HepG2 (cell line): Measurements from ENCODE around the gene VRK2. TPM values are rescaled to one million over a fixed set of nuclear protein-coding genes. Genes with fewer than 3 reads are reported as not detected.
A peak's percentile ranks its signal among the peaks of the same experiment; 100 is the strongest.

Source experiments
- ADNP ChIP-seq: sonication (generic); formaldehyde crosslinking; IDR thresholded peaks from 2 replicates; pipeline ENCODE4 v1.4.0; 2020; ENCODE audit warnings: missing genetic modification reagents
- CREB1 ChIP-seq, 2 experiments: fragments of 450-650 bp in 1 of 2; IDR thresholded peaks; 2 replicates each; pipeline ENCODE4 v1.6.1; 2016 to 2017; ENCODE audit warnings: control low read depth in 1 of 2, mild to moderate bottlenecking in 1 of 2, missing compliant biosample characterization in 1 of 2, missing genetic modification characterization in 1 of 2
- ERF ChIP-seq: IDR thresholded peaks from 2 replicates; pipeline ENCODE4 v1.6.1; 2018; ENCODE audit warnings: missing biosample characterization, missing genetic modification reagents
- HIVEP1 ChIP-seq: sonication (generic); formaldehyde crosslinking; IDR thresholded peaks from 2 replicates; pipeline ENCODE4 v1.4.0; 2020; ENCODE audit warnings: mild to moderate bottlenecking, missing genetic modification reagents
- KLF15 ChIP-seq: sonication (generic); formaldehyde crosslinking; IDR thresholded peaks from 2 replicates; pipeline ENCODE4 v1.8.1; 2023; ENCODE audit warnings: borderline replicate concordance, mild to moderate bottlenecking, inconsistent platforms, missing genetic modification reagents, mixed read lengths
- MXD4 ChIP-seq: IDR thresholded peaks from 2 replicates; pipeline ENCODE4 v1.6.1; 2016; ENCODE audit warnings: mild to moderate bottlenecking, missing biosample characterization, missing genetic modification reagents
- RBM22 ChIP-seq: fragments of 200-400 bp; formaldehyde crosslinking; optimal IDR thresholded peaks from 2 replicates; pipeline ENCODE3; 2017; ENCODE audit warnings: mild to moderate bottlenecking, low read length, moderate library complexity
- RFXAP ChIP-seq: sonication (generic); formaldehyde crosslinking; IDR thresholded peaks from 2 replicates; pipeline ENCODE4 v1.4.0; 2020; ENCODE audit warnings: missing genetic modification reagents, borderline replicate concordance
- ZFP82 ChIP-seq: sonication (generic); formaldehyde crosslinking; IDR thresholded peaks from 2 replicates; pipeline ENCODE4 v1.5.1; 2020; ENCODE audit warnings: mild to moderate bottlenecking, missing genetic modification reagents, borderline replicate concordance
- ZMYM4 ChIP-seq: sonication (generic); formaldehyde crosslinking; IDR thresholded peaks from 2 replicates; pipeline ENCODE4 v1.8.1; 2023; ENCODE audit warnings: mild to moderate bottlenecking, missing genetic modification reagents
- ZNF367 ChIP-seq: sonication (generic); formaldehyde crosslinking; IDR thresholded peaks from 2 replicates; pipeline ENCODE4 v1.4.0; 2020; ENCODE audit warnings: missing genetic modification reagents, borderline replicate concordance
- ZNF431 ChIP-seq: sonication (generic); formaldehyde crosslinking; IDR thresholded peaks from 2 replicates; pipeline ENCODE4 v1.9.0; 2022; ENCODE audit warnings: missing genetic modification reagents, low read depth, mild to moderate bottlenecking, borderline replicate concordance
- ZNF441 ChIP-seq: sonication (generic); formaldehyde crosslinking; IDR thresholded peaks from 2 replicates; pipeline ENCODE4 v1.7.0; 2021; ENCODE audit warnings: missing genetic modification reagents, borderline replicate concordance
- ZNF446 ChIP-seq: sonication (generic); formaldehyde crosslinking; IDR thresholded peaks from 2 replicates; pipeline ENCODE4 v1.5.0; 2020; ENCODE audit warnings: mild to moderate bottlenecking, missing genetic modification reagents
- ZNF543 ChIP-seq: sonication (generic); formaldehyde crosslinking; IDR thresholded peaks from 2 replicates; pipeline ENCODE4 v1.4.0; 2020; ENCODE audit warnings: mild to moderate bottlenecking, missing genetic modification reagents
- ZNF572 ChIP-seq: sonication (generic); formaldehyde crosslinking; IDR thresholded peaks from 2 replicates; pipeline ENCODE4 v1.5.1; 2020; ENCODE audit warnings: mild to moderate bottlenecking, missing genetic modification reagents
- polyA plus RNA-seq, 8 experiments: library from polyadenylated mRNA; depleted of rRNA in 3 of 8; stranded (reverse) in 7 of 8; unstranded in 1 of 8; fragments of >200 nt; fragmentation: Illumina TruSeq in 4 of 8; extraction: Trizol in 4 of 8; gene quantifications; 2 replicates each; pipeline versions ENCODE4 v1.2.1 to v1.2.3, GENCODE V29; 2011 to 2016; ENCODE audit warnings: low read depth in 4 of 8, missing spikeins in 1 of 8, mixed read lengths in 1 of 8; ENCODE audit not compliant: insufficient read depth in 1 of 8
- total RNA-seq, 5 experiments: library from RNA; depleted of rRNA; stranded (reverse); fragments of >200 nt; fragmentation: Illumina TruSeq; extraction: Trizol; gene quantifications; 2 replicates each; pipeline ENCODE4 v1.2.3, GENCODE V29; 2016; ENCODE audit warnings: low read depth in 1 of 5
- TF ChIP-seq, protein P1 (sequence below): sonication (generic); formaldehyde crosslinking; IDR thresholded peaks from 2 replicates; pipeline ENCODE4 v1.9.0; 2021; ENCODE audit warnings: mild to moderate bottlenecking, missing genetic modification reagents
- TF ChIP-seq, protein P2 (sequence below): sonication (generic); formaldehyde crosslinking; IDR thresholded peaks from 2 replicates; pipeline ENCODE4 v1.5.0; 2020; ENCODE audit warnings: mild to moderate bottlenecking, missing genetic modification reagents, borderline replicate concordance

Gene VRK2
- total and polyA plus RNA-seq, 2 of the 13 experiments (the other 11 are each of a cell fraction or from before 2014, with no cell fraction given) = 13.3 to 29.1 TPM

DNA sequence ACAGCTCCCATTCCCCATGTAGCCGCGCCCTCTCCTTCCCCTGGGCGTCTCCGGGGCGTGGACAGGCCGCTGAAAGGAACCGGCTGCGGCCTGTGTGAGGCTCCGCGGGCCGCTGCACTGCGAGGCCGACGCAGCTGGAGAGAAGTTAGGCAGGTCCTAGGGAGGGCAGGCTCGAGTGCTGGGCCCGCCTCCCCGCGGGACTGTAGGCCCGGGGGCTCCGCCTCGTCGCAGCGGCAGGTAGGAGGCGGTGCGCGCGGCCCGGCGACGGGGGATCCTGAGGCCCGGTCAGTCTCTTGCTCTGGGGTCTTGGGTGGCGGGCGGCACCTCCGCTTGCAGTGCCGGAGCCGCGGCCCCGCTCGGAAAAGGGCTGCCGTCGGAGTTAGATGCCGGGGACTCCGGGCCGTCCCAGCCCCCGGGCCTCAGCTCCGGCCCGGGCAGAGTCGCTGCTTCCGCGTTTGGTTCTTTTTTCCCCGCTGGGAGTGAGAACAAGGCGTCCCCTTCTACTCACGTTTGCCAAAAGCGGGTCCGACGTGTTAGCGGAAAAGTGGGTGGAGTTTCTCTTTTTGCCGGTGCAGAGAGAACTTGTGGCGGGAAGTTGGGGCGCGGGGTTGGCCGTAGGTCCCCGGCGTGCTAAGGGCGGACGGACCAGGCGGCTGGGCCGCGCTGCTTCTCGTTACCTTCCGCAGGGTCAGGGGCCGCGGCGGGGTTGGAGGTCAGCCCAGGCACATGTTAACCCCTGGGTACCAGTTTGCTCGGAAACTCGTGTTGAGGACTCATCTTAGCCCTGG lies at the start of gene VRK2 (continued):
- TF ChIP-seq, protein P1, sequence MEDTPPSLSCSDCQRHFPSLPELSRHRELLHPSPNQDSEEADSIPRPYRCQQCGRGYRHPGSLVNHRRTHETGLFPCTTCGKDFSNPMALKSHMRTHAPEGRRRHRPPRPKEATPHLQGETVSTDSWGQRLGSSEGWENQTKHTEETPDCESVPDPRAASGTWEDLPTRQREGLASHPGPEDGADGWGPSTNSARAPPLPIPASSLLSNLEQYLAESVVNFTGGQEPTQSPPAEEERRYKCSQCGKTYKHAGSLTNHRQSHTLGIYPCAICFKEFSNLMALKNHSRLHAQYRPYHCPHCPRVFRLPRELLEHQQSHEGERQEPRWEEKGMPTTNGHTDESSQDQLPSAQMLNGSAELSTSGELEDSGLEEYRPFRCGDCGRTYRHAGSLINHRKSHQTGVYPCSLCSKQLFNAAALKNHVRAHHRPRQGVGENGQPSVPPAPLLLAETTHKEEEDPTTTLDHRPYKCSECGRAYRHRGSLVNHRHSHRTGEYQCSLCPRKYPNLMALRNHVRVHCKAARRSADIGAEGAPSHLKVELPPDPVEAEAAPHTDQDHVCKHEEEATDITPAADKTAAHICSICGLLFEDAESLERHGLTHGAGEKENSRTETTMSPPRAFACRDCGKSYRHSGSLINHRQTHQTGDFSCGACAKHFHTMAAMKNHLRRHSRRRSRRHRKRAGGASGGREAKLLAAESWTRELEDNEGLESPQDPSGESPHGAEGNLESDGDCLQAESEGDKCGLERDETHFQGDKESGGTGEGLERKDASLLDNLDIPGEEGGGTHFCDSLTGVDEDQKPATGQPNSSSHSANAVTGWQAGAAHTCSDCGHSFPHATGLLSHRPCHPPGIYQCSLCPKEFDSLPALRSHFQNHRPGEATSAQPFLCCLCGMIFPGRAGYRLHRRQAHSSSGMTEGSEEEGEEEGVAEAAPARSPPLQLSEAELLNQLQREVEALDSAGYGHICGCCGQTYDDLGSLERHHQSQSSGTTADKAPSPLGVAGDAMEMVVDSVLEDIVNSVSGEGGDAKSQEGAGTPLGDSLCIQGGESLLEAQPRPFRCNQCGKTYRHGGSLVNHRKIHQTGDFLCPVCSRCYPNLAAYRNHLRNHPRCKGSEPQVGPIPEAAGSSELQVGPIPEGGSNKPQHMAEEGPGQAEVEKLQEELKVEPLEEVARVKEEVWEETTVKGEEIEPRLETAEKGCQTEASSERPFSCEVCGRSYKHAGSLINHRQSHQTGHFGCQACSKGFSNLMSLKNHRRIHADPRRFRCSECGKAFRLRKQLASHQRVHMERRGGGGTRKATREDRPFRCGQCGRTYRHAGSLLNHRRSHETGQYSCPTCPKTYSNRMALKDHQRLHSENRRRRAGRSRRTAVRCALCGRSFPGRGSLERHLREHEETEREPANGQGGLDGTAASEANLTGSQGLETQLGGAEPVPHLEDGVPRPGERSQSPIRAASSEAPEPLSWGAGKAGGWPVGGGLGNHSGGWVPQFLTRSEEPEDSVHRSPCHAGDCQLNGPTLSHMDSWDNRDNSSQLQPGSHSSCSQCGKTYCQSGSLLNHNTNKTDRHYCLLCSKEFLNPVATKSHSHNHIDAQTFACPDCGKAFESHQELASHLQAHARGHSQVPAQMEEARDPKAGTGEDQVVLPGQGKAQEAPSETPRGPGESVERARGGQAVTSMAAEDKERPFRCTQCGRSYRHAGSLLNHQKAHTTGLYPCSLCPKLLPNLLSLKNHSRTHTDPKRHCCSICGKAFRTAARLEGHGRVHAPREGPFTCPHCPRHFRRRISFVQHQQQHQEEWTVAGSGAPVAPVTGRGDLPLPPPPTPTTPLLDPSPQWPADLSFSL (CRISPR knock-in tag) = no peak
- TF ChIP-seq ZNF367 (CRISPR knock-in tag) (peak; percentile 92; the same call in 1 of the 2 replicates), KLF15 (CRISPR knock-in tag) (peak; percentile 94), HIVEP1 (CRISPR knock-in tag) (peak; percentile 88), CREB1 (IDR thresholded peaks at IDR 0.05) (no peak), CREB1 (CRISPR knock-in tag; IDR thresholded peaks at IDR 0.05) (peak; percentile 27; the same call in 1 of the 2 replicates), ZFP82 (CRISPR knock-in tag) (peak; percentile 84; the same call in 1 of the 2 replicates), ZNF446 (CRISPR knock-in tag) (peak; percentile 97), ZNF431 (CRISPR knock-in tag) (peak; percentile 80), ZNF441 (CRISPR knock-in tag) (peak; percentile 87; the same call in 1 of the 2 replicates), ZMYM4 (CRISPR knock-in tag) (peak; percentile 87), ZNF543 (peak; percentile 98), MXD4 (peak; percentile 56; the same call in 1 of the 2 replicates), ZNF572 (CRISPR knock-in tag) (peak; percentile 87), ERF (CRISPR knock-in tag) (peak; percentile 88), RFXAP (CRISPR knock-in tag) (peak; percentile 93), ADNP (no peak), RBM22 (peak; percentile 52)
- TF ChIP-seq, protein P2, sequence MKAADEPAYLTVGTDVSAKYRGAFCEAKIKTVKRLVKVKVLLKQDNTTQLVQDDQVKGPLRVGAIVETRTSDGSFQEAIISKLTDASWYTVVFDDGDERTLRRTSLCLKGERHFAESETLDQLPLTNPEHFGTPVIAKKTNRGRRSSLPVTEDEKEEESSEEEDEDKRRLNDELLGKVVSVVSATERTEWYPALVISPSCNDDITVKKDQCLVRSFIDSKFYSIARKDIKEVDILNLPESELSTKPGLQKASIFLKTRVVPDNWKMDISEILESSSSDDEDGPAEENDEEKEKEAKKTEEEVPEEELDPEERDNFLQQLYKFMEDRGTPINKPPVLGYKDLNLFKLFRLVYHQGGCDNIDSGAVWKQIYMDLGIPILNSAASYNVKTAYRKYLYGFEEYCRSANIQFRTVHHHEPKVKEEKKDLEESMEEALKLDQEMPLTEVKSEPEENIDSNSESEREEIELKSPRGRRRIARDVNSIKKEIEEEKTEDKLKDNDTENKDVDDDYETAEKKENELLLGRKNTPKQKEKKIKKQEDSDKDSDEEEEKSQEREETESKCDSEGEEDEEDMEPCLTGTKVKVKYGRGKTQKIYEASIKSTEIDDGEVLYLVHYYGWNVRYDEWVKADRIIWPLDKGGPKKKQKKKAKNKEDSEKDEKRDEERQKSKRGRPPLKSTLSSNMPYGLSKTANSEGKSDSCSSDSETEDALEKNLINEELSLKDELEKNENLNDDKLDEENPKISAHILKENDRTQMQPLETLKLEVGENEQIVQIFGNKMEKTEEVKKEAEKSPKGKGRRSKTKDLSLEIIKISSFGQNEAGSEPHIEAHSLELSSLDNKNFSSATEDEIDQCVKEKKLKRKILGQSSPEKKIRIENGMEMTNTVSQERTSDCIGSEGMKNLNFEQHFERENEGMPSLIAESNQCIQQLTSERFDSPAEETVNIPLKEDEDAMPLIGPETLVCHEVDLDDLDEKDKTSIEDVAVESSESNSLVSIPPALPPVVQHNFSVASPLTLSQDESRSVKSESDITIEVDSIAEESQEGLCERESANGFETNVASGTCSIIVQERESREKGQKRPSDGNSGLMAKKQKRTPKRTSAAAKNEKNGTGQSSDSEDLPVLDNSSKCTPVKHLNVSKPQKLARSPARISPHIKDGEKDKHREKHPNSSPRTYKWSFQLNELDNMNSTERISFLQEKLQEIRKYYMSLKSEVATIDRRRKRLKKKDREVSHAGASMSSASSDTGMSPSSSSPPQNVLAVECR (CRISPR knock-in tag) = peak; percentile 93
